ENCODE results near the gene NRXN3.

The NRXN3 gene

GRCh38 chr14:79483477-79484388, 1313.6 kb downstream of the NRXN3 start:
- in situ Hi-C loops (cut with MboI; ENCODE audit: low sequenced_read_pairs) = no loop called here

GRCh38 chr14:79487632-79488031, 1317.5 kb downstream of the NRXN3 start:
- in situ Hi-C loops (cut with MboI; ENCODE audit: low sequenced_read_pairs) = no loop called here

GRCh38 chr14:79491161-79491560, 1321.0 kb downstream of the NRXN3 start:
- in situ Hi-C loops (cut with MboI; ENCODE audit: low sequenced_read_pairs) = no loop called here

- in situ Hi-C loops (cut with MboI; ENCODE audit: low sequenced_read_pairs) = no loop called here
These were observed 1323.0 kb downstream of the NRXN3 start for GRCh38 chr14:79493081-79493645.

GRCh38 chr14:79496701-79497100, 1326.5 kb downstream of the NRXN3 start:
- in situ Hi-C loops (cut with MboI; ENCODE audit: low sequenced_read_pairs) = no loop called here

GRCh38 chr14:79500489-79500888, 1330.3 kb downstream of the NRXN3 start:
- in situ Hi-C loops (cut with MboI; ENCODE audit: low sequenced_read_pairs) = no loop called here

GRCh38 chr14:79502136-79502750, 1332.1 kb downstream of the NRXN3 start:
- in situ Hi-C loops (cut with MboI; ENCODE audit: low sequenced_read_pairs) = no loop called here

GRCh38 chr14:79502751-79503148, 1332.6 kb downstream of the NRXN3 start:
- in situ Hi-C loops (cut with MboI; ENCODE audit: low sequenced_read_pairs) = no loop called here

- in situ Hi-C loops (cut with MboI; ENCODE audit: low sequenced_read_pairs) = no loop called here
These were observed 1340.5 kb downstream of the NRXN3 start for GRCh38 chr14:79510659-79511058.

GRCh38 chr14:79511146-79511545, 1341.0 kb downstream of the NRXN3 start:
- in situ Hi-C loops (cut with MboI; ENCODE audit: low sequenced_read_pairs) = no loop called here

GRCh38 chr14:79513446-79513845, 1343.3 kb downstream of the NRXN3 start:
- in situ Hi-C loops (cut with MboI; ENCODE audit: low sequenced_read_pairs) = no loop called here

GRCh38 chr14:79514700-79515099, 1344.5 kb downstream of the NRXN3 start:
- in situ Hi-C loops (cut with MboI; ENCODE audit: low sequenced_read_pairs) = no loop called here

- in situ Hi-C loops (cut with MboI; ENCODE audit: low sequenced_read_pairs) = no loop called here
These were observed 1345.0 kb downstream of the NRXN3 start for GRCh38 chr14:79515158-79515557.

GRCh38 chr14:79516009-79516408, 1345.8 kb downstream of the NRXN3 start:
- in situ Hi-C loops (cut with MboI; ENCODE audit: low sequenced_read_pairs) = no loop called here

GRCh38 chr14:79525416-79525815, 1355.2 kb downstream of the NRXN3 start:
- in situ Hi-C loops (cut with MboI; ENCODE audit: low sequenced_read_pairs) = loop anchor here (25.0 kb wide), 1 partner anchor 563 kb away; no protein-coding TSS in a partner anchor

- in situ Hi-C loops (cut with MboI; ENCODE audit: low sequenced_read_pairs) = loop anchor here (25.0 kb wide), 1 partner anchor 567 kb away; no protein-coding TSS in a partner anchor
These were observed 1358.7 kb downstream of the NRXN3 start for GRCh38 chr14:79528828-79529416.

GRCh38 chr14:79530555-79530954, 1360.4 kb downstream of the NRXN3 start:
- in situ Hi-C loops (cut with MboI; ENCODE audit: low sequenced_read_pairs) = loop anchor here (25.0 kb wide), 1 partner anchor 568 kb away; no protein-coding TSS in a partner anchor

- in situ Hi-C loops (cut with MboI; ENCODE audit: low sequenced_read_pairs) = loop anchor here (25.0 kb wide), 1 partner anchor 573 kb away; no protein-coding TSS in a partner anchor
These were observed 1364.7 kb downstream of the NRXN3 start for GRCh38 chr14:79534703-79535353.

- in situ Hi-C loops (cut with MboI; ENCODE audit: low sequenced_read_pairs) = loop anchor here (25.0 kb wide), 1 partner anchor 578 kb away; no protein-coding TSS in a partner anchor
These were observed 1370.2 kb downstream of the NRXN3 start for GRCh38 chr14:79540394-79540793.

GRCh38 chr14:79542121-79542520, 1371.9 kb downstream of the NRXN3 start:
- in situ Hi-C loops (cut with MboI; ENCODE audit: low sequenced_read_pairs) = loop anchor here (25.0 kb wide), 1 partner anchor 580 kb away; no protein-coding TSS in a partner anchor

All from HL-60/S4 (cell line).